Right lobe of liver (tissue), 4 donors: Measurements from ENCODE around the gene WFIKKN1.

Experiments
- POLR2A ChIP-seq: fragments of 450-650 bp; IDR thresholded peaks from one replicate; pipeline ENCODE4 v1.6.1; 2017; ENCODE audit warnings: antibody characterized with exemption, mild to moderate bottlenecking
- TF ChIP-seq, protein P1 (sequence below), 4 donors: fragments of 200-600 bp in 3 of 4; fragments of 450-650 bp in 1 of 4; IDR thresholded peaks; one replicate each; pipeline versions ENCODE4 v1.5.1 to v1.8.0; 2016 to 2022; ENCODE audit warnings: antibody characterized with exemption in 4 of 4, mild to moderate bottlenecking in 2 of 4
- donor health status: DM: no; HTN: no; CAD: no.
- donor health status: DM: no; HTN: no; CAD: no.
- donor health status: DM: no; HTN: yes; CAD: no.

DNA sequence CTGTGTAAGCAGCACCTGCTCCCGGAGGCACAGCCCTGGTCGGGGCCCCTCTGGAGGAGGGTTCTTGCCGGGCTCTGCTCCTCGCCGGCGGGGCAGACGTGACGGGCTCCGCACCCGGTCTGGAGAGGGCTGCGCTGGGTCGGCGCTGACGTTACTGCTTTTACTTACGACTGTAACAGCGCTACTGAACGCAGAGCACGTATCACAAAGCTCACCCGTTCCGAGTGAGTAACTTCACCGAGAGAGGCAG lies 42.2 kb upstream of the WFIKKN1 start:
- TF ChIP-seq, protein P1, sequence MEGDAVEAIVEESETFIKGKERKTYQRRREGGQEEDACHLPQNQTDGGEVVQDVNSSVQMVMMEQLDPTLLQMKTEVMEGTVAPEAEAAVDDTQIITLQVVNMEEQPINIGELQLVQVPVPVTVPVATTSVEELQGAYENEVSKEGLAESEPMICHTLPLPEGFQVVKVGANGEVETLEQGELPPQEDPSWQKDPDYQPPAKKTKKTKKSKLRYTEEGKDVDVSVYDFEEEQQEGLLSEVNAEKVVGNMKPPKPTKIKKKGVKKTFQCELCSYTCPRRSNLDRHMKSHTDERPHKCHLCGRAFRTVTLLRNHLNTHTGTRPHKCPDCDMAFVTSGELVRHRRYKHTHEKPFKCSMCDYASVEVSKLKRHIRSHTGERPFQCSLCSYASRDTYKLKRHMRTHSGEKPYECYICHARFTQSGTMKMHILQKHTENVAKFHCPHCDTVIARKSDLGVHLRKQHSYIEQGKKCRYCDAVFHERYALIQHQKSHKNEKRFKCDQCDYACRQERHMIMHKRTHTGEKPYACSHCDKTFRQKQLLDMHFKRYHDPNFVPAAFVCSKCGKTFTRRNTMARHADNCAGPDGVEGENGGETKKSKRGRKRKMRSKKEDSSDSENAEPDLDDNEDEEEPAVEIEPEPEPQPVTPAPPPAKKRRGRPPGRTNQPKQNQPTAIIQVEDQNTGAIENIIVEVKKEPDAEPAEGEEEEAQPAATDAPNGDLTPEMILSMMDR (IDR thresholded peaks at IDR 0.05), result no peak
- no peak for TF ChIP-seq POLR2A
